MG63 (cell line): Measurements from ENCODE around the gene AMT. TPM values are rescaled to one million over a fixed set of nuclear protein-coding genes. Genes with fewer than 3 reads are reported as not detected.
A peak's percentile ranks its signal among the peaks of the same experiment; 100 is the strongest.

ENCODE experiments used
- DNase-seq: peaks from one replicate; pipeline ENCODE4 v3.0.0-alpha.2; 2020
- H3K27me3 ChIP-seq: fragments of 250-450 bp; sonication (Bioruptor Pico); 2 replicates; pipeline ENCODE4 v1.5.1; 2020; ENCODE audit warnings: mild to moderate bottlenecking, moderate library complexity
- H3K36me3 ChIP-seq: fragments of 250-450 bp; sonication (Bioruptor Pico); 2 replicates; pipeline ENCODE4 v1.5.1; 2020; ENCODE audit warnings: mild to moderate bottlenecking, moderate library complexity
- H3K4me3 ChIP-seq: fragments of 250-450 bp; sonication (Bioruptor Pico); 2 replicates; pipeline ENCODE4 v1.5.1; 2020; ENCODE audit warnings: mild to moderate bottlenecking, moderate library complexity
- H3K9me3 ChIP-seq: fragments of 250-450 bp; sonication (Bioruptor Pico); 2 replicates; pipeline ENCODE4 v1.5.1; 2020; ENCODE audit warnings: mild to moderate bottlenecking, moderate library complexity
- total RNA-seq: library from RNA; depleted of rRNA; stranded (reverse); fragments of >200 nt; shearing (Covaris generic); gene quantifications from 2 replicates; pipeline ENCODE4 v1.2.3, GENCODE V29; 2014; ENCODE audit warnings: low replicate concordance; rRNA removed

Gene AMT, protein sequence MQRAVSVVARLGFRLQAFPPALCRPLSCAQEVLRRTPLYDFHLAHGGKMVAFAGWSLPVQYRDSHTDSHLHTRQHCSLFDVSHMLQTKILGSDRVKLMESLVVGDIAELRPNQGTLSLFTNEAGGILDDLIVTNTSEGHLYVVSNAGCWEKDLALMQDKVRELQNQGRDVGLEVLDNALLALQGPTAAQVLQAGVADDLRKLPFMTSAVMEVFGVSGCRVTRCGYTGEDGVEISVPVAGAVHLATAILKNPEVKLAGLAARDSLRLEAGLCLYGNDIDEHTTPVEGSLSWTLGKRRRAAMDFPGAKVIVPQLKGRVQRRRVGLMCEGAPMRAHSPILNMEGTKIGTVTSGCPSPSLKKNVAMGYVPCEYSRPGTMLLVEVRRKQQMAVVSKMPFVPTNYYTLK
- 1.2 TPM in 1 of 2 replicates, not detected in the other for total RNA-seq

DNA sequence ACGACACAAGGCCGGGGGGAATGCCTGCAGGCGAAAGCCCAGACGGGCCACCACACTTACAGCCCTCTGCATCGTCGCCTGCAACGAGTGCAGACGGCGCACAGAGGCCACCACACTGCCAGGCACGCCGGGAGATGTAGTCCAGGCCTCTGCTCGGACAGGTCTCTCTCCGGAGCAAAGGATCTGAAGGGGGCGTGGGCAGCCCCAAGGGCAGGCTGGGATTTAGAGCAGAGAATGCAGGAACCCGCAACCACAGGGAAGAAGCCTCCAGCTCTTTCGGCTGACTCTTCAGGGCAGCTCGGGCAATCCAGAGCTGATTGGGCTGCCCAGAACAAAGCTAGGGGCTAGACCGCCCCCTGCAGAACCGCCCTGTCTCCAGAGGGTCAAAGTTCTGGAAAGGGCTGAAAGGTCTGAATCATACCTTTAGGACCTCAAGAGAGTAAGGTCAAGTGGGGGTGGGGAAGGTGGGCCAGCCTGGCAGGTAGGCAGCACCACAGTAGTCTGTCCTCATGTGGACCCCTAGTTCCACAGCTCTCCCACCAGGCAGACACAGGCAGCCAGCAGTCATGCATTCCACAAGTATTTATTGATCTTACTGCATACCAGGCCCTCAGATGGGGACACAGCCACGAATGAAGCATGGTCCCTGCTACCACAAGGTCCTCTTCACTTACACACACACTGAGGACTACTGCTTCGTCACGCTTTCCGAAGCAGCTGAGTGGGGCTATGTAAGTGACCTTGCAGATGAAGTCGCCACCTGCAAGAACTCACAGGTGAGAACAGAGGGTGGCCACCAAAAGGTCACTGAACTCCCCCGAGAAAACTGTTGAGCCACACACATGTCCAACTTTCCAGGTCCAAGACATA is at the start of gene AMT:
TSS of gene AMT (minus strand) at position 95 of the 870 bp plus-strand sequence. CDS start at position 72, 23 bp downstream.
- no peak for DNase-seq
- no peaks in the 10 kb centered on the region for H3K9me3 ChIP-seq
- H3K36me3 ChIP-seq: no peaks in the 10 kb centered on the region
- no peaks in the 10 kb centered on the region for H3K27me3 ChIP-seq
- no peak within 1 kb of the TSS for H3K4me3 ChIP-seq

DNA sequence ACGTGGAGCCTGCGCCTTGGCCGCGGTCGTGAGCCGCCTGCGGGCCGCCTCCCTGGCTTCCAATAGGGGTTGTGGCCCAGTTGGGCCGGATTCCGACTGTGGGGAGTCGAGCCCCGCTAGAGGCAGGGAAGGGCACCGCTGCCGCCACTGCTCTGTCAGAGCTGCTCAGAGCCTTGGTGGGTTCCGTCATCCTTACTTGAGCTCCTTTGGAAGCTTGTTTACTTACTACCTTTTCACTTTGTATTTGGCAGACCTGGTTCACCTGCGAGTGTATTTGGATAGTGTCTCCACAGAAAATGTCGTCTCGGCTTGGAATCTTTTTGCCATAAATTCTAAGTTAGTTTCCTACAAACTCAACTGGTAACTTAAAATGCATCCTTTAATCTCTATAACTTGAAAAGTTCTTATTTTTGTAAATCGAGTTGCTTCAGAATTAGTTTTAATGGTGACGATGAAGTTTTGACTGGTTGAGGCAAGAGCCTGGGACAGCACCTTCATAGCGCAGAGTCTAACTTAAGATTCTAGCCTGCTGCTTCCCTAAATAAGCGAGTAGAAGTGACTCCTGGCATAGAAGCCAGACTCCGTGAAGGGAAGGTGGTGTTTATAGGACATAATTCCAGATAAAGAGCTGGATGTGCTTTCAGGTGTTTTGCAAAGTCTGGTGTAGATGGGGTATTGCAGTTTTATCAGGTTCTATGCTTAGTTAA is 48.6 kb upstream of the AMT start:
- Histone ChIP-seq H3K9me3 (no peaks in the 10 kb centered on the region), H3K36me3 (no peaks in the 10 kb centered on the region; the same call in 1 of the 2 replicates), H3K4me3 (peak overlapping the region; percentile 77), H3K27me3 (no peaks in the 10 kb centered on the region)
- no peak for DNase-seq

DNA sequence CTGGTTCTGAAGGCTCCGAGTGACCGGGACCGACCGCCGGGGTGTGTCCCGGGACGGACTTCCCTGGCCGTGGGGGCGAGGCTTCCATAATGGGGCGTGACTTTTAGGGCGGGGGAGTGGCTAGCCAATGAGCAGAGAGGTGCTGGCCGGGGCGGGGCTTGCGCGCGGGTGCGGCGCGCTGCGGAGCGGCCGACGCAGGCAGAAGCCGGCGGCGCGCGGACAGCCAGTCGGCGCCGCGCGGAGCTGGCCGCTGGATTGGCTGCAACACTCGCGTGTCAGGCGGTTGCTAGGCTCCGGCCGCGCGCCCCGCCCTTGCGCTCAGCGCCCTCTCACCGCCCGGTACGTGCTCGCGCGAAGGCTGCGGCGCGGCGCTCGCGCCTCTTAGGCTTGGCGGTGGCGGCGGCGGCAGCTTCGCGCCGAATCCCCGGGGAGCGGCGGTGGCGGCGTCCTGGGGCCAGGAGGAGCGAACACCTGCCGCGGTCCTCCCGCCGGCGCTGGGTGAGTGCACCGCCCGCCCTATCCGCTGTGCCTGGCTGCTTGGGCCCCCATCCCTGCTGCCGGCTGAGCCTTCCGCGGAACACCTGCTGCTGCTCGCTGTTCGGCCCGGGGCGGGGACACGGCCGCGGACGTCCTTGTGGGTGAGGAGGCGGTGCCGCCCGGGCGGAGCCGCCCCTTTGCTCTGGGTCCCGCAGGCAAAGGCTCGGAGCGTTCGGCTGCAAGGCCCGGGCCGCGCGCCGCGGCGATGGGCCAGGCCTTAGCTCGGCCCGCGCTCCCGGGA is 47.9 kb upstream of the AMT start, which contains the start of gene DAG1:
TSS of gene DAG1 (plus strand) at position 332 of the 778 bp plus-strand sequence. CDS start 40,268 bp downstream, outside the sequence.
- Histone ChIP-seq H3K9me3 (no peaks in the 10 kb centered on the region), H3K4me3 (peak within 1 kb of the TSS; percentile 77), H3K27me3 (no peaks in the 10 kb centered on the region), H3K36me3 (no peaks in the 10 kb centered on the region)
- peak; percentile 94 for DNase-seq

DNA sequence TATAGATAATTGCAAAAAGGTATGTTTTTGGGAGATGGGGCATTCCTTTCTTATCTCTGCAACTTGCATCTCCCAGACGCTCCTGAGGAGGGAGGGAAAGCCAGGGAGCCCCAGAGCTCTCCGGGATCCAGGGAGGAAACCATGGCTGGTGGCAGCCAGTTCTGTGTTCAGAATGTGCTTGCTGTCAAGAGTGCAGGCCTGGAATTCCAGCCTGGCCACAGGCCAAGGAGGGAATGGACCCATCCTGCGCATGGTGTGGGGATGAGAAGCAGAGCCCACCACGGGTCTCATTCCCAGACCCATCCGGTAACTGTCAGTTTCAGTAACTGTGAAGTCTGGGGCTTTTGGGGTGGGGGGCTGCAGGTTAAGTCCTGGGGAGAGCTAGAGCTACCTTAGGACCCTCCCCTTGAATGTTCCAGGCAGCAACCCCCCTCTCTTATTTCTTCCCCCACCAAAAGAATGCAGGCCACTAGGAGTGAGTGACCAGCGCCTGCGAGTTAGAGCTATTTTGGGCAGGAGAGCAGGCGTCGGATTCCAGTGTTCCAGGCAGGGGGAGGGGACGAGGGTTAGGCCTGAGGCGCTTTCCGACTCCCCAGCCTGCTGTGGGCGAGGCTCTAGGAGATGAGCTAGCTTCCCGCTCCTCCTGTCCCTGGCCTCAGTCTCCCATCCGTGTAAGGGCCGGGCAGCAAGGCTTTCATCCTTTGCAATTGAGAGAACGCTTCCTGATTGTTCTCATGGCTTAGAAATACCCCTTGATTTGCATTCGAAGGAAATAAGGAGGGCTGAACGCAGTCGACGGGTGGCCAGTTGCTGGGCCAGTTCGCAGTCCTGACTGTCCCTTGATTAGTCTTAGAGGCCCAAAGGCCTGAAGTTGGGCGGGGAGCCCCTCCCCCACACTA is 47.0 kb upstream of the AMT start:
- DNase-seq: peak; percentile 74
- Histone ChIP-seq H3K27me3 (no peaks in the 10 kb centered on the region), H3K36me3 (no peaks in the 10 kb centered on the region), H3K4me3 (peak overlapping the region; percentile 48), H3K9me3 (no peaks in the 10 kb centered on the region)

DNA sequence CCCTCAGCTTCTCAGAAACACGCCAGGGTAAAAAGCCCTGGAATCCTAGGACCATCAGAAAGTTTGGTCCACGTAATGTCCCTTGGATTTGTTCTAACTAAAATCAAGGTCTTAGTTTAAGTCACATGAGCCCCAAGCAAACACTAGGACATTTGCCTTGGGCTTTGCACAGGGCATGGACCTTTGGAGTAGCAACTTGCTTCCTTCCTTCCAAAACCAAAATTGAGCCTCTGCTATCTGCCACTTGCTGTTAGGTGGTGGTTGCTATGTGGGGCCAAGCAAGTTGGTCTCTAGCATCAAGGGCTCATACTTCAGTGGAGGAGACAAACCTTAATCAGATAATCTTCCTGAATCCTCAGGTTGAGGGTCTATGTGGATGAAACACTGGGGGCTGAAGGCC is 43.8 kb upstream of the AMT start:
- Histone ChIP-seq H3K4me3 (no peak overlapping the region), H3K36me3 (no peaks in the 10 kb centered on the region), H3K9me3 (no peaks in the 10 kb centered on the region), H3K27me3 (no peaks in the 10 kb centered on the region)
- DNase-seq: no peak

DNA sequence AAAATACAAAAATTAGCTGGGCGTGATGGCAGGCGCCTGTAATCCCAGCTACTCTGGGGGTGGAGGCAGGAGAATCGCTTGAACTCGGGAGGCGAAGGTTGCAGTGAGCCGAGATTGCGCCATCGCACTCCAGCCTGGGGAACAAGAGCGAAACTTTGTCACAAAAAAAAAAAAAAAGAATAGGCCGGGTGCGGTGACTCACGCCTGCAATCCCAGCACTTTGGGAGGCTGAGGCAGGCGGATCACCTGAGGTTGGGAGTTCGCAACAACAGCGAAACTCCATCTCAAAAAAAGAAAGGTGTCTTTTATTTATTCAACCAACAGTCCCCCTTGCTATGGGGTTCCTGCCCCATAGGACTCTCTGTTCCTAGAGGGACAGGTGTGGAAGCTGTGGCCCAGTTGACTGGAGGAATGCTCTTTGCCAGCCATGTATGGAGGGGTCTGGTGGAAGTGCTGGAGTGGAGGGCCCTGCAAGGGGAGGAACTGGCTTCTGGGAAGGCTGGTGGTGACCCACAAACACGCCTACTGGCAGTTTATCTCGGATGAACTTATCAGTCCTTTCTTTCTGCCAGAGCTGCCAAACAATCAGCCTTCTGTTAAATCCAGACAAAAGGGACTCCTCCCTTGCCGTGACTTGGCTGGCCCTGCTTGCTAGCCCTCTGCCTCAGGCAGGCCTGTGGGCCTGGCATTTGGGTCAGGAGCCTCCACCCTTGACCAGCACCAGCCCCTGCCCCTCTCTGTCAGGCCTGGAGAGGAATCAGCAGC is 43.2 kb upstream of the AMT start:
- H3K9me3 ChIP-seq: no peaks in the 10 kb centered on the region
- DNase-seq: no peak
- H3K27me3 ChIP-seq: no peaks in the 10 kb centered on the region
- no peak overlapping the region for H3K4me3 ChIP-seq
- H3K36me3 ChIP-seq: no peaks in the 10 kb centered on the region

DNA sequence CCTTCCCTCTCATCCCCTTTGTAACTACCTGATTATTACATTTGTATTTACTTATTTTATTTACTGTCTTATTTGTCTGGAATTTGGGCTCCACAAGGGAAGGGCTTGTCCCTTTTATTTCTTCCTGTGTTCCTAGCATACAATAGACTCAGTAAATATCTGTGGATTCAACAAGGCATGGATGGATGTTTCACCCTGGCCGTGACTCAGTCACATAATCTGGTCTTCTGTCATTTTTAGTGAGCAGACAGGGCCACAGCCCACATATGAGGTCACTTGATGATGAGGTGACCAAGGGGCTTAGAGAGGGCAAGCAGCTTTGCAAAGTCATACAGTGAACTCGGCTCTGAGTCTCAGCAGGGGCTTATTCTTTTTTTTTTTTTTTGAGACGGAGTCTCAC is 39.9 kb upstream of the AMT start:
- Histone ChIP-seq H3K9me3 (no peaks in the 10 kb centered on the region), H3K36me3 (no peaks in the 10 kb centered on the region)
- no peak for DNase-seq

DNA sequence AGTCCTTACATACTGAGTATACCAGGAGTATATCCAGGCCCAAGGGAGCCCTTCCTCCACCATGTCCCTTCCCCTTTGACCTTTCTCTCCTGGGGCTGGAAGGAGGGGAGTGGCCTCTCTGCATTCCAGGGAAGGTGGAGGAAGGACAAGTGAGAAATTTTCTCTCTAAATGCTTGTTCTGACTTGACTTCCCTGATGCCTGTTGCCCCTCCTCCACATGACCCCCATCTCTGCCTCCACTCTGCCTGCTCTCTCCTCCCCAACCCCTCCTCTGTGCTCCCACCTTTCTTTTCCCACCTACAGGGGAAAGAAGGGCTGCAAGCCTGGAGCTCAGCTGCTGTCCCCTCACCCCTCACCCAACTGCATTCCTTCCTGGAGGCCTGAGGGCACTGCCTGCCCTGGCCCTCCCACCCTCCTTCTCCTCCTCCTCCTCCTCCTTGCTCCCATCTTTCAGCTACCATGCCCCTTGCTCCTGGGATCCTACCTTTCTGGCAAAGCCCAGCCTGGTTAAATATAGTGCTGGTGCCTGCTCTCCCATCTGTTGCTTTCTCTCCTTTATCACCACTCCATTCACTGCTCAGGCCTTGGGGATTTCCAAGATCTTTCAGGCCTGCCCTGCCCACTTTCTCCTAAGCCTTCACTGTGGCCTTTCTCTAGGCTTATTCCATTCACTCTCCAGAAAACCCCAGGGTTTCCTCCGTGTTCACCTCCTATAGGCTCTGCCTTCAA is 39.3 kb upstream of the AMT start:
- Histone ChIP-seq H3K4me3 (no peak overlapping the region), H3K27me3 (no peaks in the 10 kb centered on the region), H3K36me3 (no peaks in the 10 kb centered on the region), H3K9me3 (no peaks in the 10 kb centered on the region)
- no peak for DNase-seq

More for the DNA sequence above, 39.9 kb upstream of the AMT start:
- Histone ChIP-seq H3K4me3 (no peak overlapping the region), H3K27me3 (no peaks in the 10 kb centered on the region)

DNA sequence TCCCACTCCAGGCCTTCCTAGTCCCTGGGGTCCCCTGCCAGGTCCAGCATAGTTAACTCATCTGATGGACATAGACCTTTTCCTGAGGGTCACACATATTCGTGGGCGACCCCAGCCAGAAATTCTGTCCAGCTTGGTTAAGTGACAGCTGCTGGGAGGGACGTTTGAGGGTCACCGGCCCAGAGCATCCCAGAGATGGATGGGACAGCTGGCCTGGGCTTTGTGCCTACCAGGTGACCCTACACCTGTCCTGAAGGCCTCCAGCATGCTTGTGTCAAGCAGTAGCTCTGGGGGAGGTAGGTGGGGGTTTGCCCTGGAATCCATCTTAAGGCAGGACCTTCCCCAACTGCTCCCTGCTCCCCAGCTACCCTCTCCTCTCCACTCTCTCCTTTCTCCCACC is 38.7 kb upstream of the AMT start:
- Histone ChIP-seq H3K27me3 (no peaks in the 10 kb centered on the region), H3K36me3 (no peaks in the 10 kb centered on the region), H3K4me3 (no peak overlapping the region), H3K9me3 (no peaks in the 10 kb centered on the region)
- no peak for DNase-seq

DNA sequence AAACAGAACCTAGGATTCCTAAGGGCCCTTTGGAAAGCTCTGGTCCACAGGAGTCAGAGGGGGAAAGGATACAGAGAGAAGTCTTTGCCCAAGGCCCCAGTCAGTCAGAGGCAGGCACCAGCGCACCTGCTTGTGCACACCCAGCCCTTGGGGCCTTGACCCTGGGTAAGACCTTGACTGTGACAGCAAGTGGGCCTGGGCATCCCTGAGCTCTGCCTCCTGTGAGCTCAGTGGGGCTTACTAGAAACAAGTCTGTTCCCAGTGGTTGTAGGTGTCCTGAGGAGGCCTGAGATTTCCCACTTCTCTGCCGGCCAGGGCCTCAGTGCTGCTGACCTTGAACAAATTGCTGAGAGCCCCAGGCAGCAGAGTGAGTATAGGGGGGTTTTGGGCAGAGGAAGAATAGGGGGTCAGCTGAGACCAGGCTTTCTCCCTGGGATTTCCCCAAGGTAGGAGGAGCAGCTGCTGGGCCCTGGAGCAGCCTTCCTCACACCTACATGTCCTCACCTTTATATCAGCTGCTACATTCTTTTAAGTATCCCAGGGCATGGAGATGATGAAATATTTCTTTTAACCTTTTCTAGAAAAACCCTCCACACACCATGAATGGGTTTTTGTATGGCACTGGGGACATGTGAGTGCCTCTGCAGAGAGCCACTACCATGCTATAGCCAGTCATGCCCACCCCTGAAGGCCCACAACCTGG is 38.1 kb upstream of the AMT start:
- Histone ChIP-seq H3K9me3 (no peaks in the 10 kb centered on the region), H3K27me3 (no peaks in the 10 kb centered on the region), H3K4me3 (no peak overlapping the region), H3K36me3 (no peaks in the 10 kb centered on the region)
- no peak for DNase-seq

DNA sequence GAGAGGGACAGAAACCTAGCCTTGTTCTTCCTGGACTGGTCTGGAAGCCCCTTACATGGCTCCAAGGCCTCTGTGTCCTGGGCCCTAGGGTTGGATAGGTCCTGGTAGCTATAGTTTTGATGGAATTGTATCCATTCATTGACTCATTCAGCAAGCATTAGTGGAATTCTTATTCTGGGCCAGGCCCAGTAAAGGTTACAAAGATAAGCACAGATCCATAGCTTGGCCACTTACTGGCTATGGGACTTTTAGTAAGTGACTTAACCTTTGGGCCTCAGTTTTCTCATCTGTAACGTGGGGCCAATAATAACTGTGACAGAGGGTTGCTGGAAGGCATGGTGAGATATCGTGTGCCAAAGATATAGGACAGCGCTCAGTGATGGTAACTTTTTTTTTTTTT is 34.2 kb upstream of the AMT start:
- no peaks in the 10 kb centered on the region for H3K36me3 ChIP-seq
- H3K4me3 ChIP-seq: no peak overlapping the region
- no peak for DNase-seq
- no peaks in the 10 kb centered on the region for H3K27me3 ChIP-seq
- H3K9me3 ChIP-seq: no peaks in the 10 kb centered on the region

DNA sequence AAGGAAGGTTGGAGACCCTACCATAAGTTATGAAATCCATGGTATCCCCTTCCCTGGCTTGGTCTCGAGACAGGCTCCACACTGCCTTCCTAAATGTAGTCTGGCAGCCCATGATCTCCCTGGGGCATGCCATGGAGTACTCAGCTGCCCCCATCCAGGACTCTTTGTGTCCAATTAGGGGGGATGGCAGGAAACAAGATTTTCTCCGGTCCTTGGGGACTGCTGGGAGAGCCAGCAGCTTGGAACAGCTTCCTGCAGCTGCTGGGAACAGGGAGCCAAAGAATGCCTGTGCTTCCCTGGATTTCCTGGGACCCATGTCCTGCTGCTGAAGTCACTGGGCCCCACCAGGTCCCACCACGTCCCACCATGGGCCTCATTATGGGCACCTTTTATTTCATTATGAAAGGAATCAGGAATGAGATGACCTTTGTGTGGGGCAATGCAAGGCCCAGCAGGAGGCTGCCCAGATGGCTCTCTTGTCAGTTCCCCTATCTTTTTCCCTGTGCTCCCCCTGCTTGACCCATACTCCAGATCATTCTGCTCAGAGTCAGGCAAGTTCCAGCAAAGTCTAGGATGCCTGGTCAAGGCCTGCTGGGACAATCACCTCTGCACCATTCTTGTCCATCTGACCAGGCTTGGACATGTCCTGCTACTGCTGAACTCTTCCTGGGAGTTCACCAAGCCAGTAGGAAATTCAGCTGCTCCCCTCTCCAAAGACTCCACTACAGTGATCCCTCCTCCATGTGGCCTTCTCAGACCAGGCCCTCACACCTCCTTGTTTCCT is 32.8 kb upstream of the AMT start:
- H3K9me3 ChIP-seq: no peaks in the 10 kb centered on the region
- no peaks in the 10 kb centered on the region for H3K36me3 ChIP-seq
- no peaks in the 10 kb centered on the region for H3K27me3 ChIP-seq
- no peak for DNase-seq
- H3K4me3 ChIP-seq: no peak overlapping the region

DNA sequence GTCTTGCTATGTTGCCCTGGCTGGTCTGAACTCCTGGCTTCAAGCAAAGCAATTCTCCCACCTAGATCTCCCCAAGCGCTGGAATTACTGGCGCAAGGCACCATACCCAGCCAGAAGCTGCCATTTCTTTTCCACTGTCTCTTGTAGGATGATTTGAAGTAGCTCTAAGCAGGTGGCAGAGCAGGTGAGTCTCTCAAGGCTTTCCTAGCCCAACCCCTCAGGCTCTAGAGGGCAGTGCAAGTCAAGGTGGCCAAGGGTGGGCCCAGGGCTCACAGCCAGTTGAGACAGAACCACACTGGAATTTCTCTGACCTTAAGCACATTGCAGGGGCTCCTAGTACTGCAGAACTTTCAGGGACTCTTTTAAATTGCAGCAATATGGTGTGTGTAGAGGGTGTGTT is 32.2 kb upstream of the AMT start:
- Histone ChIP-seq H3K36me3 (no peaks in the 10 kb centered on the region), H3K9me3 (no peaks in the 10 kb centered on the region), H3K4me3 (no peak overlapping the region), H3K27me3 (no peaks in the 10 kb centered on the region)
- DNase-seq: no peak
